Coronary artery (tissue), 2 donors: ENCODE data around the gene TESMIN.

Experiments used
- DNase-seq: peaks from one replicate; pipeline ENCODE4 v3.0.0-alpha.2; 2017; ENCODE audit warnings: low spot score
- H3K27ac ChIP-seq, 2 donors: fragments of 200-600 bp; sonication (generic); one replicate each; pipeline ENCODE4 v1.5.1; 2016 to 2019
- H3K4me3 ChIP-seq: fragments of 200-600 bp; sonication (generic); 2 replicates; pipeline ENCODE4 v1.5.1; 2016; ENCODE audit warnings: mild to moderate bottlenecking, moderate library complexity
- TF ChIP-seq, protein P1 (sequence below): fragments of 200-600 bp; sonication (generic); IDR thresholded peaks from one replicate; pipeline ENCODE4 v1.5.1; 2019; ENCODE audit warnings: antibody characterized with exemption

The TESMIN gene

DNA sequence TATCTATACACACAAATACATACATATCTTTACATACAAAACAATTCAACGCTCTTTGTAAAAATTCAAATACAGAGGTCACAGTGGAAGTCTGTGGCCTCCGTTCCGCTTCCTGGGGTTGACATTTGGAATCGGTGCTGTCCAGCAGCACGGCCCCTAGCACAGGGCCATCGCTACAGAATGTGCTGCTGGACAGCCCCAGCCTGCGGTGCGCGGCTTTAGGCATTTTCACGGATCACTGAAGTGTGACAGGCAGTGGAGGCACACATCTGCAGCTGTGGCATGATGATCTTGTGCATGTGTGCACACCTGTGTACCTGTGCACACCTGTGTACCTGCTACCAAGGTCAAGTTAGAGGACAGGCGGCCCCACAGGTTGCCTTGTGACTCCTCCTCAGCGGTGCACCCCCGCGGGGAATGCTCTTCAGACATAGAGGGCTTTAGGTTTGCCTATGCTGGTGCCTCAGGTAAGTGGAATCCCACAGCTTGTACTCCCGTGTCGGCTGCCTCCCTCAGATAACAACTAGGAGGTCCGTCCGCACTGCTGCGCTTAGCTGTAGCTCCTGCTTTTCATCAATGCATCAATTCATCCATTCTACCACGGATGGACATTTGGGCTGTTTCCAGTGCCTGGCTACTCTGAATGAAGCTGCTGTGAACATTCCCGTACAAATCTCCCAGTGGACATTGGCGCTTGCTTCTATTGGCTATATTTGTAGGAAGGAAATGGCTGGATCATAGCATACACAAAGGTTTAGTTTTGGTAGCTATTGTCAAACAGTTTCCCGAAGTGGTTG is 37.1 kb downstream of the TESMIN start:
- TF ChIP-seq, protein P1, sequence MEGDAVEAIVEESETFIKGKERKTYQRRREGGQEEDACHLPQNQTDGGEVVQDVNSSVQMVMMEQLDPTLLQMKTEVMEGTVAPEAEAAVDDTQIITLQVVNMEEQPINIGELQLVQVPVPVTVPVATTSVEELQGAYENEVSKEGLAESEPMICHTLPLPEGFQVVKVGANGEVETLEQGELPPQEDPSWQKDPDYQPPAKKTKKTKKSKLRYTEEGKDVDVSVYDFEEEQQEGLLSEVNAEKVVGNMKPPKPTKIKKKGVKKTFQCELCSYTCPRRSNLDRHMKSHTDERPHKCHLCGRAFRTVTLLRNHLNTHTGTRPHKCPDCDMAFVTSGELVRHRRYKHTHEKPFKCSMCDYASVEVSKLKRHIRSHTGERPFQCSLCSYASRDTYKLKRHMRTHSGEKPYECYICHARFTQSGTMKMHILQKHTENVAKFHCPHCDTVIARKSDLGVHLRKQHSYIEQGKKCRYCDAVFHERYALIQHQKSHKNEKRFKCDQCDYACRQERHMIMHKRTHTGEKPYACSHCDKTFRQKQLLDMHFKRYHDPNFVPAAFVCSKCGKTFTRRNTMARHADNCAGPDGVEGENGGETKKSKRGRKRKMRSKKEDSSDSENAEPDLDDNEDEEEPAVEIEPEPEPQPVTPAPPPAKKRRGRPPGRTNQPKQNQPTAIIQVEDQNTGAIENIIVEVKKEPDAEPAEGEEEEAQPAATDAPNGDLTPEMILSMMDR: no peak
- no peak overlapping the region for H3K4me3 ChIP-seq
- no peak overlapping the region for H3K27ac ChIP-seq
- DNase-seq: no peak

DNA sequence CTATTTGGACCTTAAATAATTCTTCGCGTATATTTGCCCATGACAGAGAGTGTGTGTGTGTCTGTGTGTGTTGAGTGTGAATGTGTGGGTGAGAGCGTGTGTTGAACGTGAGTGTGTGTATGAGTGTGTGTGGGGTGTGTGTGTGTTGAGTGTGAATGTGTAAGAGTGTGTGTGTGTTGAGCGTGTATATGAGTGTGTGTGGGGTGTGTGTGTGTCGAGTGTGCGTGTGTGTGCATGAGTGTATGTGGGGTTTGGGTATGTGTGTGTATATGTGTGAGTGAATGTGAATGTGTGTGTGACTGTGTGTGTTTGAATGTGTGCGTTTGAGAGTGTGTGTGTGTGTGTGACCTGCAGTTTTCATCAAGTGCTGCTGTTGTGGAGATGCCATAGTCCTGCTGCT is 40.2 kb downstream of the TESMIN start:
- TF ChIP-seq, protein P1: no peak
- Histone ChIP-seq H3K27ac (no peak overlapping the region), H3K4me3 (no peak overlapping the region)
- no peak for DNase-seq

DNA sequence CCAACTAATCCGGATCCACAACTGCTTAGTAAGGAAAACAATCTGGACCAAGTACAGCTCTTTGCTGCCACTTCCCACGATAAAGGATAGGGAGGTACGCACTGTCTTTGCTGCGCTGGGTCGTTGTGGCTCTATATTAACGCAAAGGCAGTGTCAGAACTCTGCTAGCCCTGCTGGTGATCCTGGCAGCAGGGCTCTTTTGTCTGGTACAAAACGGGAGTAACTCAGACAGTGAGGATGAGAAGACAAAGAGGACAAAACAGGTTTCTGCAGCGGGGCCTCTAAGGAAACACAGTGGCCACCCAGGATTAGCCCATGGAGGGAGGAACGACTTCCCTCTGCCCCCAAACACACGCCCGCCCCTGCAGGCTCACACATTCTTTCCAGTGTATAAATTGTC is 40.9 kb downstream of the TESMIN start:
- Histone ChIP-seq H3K4me3 (no peak overlapping the region), H3K27ac (no peak overlapping the region)
- TF ChIP-seq, protein P1: no peak
- no peak for DNase-seq

DNA sequence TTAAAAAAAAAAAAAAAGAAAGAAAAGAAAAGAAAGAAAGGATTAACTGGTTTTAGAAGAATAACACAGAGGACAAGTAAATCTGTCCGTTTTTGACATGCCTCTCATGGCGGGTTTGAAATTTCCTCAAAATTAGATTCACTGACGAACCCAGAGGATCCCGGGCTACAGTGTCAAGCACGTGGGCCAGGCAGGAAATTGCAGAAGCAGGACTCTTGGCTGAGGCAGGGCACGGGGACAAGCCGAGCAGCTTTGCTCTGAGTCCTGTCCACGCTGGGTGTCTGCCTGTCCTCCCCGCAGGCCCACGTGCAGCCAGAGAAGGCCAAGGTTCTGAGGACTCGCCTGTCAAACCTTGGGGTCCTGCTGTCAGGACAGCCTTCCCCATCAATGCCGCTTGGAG is 42.3 kb downstream of the TESMIN start:
- TF ChIP-seq, protein P1: no peak
- no peak overlapping the region for H3K27ac ChIP-seq
- no peak for DNase-seq
- H3K4me3 ChIP-seq: no peak overlapping the region

DNA sequence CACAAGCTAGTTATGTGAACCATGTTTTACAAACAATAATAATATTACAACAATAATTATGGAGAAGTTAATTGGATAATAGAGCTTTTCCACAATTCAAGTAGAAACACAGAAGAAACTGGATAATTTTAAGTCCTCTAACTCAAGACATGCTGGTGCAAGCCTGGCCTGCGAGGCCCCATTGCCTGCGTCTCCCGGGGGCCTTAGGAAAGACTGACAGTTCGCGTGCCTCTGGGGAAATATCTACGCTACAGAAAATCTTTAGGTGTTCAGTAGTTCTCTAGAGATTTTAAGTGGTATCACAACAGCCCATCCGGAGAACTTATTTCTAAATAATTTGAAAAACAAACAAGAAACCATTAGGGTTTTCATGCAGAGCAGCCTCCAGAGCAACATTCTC is 43.8 kb downstream of the TESMIN start:
- Histone ChIP-seq H3K4me3 (no peak overlapping the region), H3K27ac (no peak overlapping the region)
- DNase-seq: no peak
- TF ChIP-seq, protein P1: no peak

DNA sequence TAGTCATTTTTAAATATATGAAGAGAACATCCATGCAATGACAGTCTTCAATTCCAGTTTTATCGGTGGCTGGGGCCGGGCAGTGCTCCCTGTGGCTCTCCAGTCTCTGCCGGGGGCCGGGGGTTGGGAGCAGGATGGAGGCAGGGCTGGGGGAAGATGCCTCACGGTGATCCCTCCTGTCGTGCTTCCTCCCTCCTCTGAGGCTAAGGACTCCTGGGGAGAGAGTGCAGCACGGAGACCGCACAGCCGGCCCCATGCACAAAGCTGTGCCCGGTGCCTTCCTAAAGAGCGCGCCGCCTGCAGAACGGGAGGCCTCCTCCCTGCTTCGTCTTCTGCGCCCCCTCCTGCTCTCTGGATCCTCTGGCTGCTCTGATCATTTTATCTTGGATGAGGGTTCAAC is 46.4 kb downstream of the TESMIN start:
- no peak for DNase-seq
- TF ChIP-seq, protein P1: no peak
- Histone ChIP-seq H3K27ac (no peak overlapping the region), H3K4me3 (no peak overlapping the region)

DNA sequence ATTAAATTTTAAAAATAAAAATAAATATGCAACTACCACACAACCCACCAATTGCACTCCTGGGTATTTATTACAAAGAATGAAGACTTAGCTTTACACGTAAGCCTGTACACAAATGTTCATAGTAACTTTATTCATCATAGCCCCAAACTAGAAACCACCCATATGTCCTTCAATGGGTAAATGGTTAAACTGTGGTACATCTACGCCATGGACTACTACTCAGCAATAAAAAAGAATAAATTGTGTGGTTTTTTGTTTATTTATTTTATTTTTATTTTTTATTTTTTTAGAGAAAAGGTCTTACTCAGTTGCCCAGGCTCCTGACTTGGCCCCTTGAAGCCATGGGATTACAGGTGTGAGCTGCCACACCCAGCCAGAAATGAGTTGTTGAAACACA is 52.3 kb downstream of the TESMIN start:
- H3K27ac ChIP-seq: no peak overlapping the region
- DNase-seq: no peak
- TF ChIP-seq, protein P1: no peak
- no peak overlapping the region for H3K4me3 ChIP-seq
